HuH-7.5 (cell line): ENCODE data around the gene ENOSF1.
"Not testable (repeated sequence)": the region's sequence is repeated elsewhere in the genome, so short reads cannot be mapped to it uniquely, and the experiment has no call there.

ENCODE experiments used
- DNase-seq: peaks from one replicate; pipeline ENCODE4 v3.0.0; 2011; ENCODE audit warnings: low spot score

The ENOSF1 gene

DNA sequence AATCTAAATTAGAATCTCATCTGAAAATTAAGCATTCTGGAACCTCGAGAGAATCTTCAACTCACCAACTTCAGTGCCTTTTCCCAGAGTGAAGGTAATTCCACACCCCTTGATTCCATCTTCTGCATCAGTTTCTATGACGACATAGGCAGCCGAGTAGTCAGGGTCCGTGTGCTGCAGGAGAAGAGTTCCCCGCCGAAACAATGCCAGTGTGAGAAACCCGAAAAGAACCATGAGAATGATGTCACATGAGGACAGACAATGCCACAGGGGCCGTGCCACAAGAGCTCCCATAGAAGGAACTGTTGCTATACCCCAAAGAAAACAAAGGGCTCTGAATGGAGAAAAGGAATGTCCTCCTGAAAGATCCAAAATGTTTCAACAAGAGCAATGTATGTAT is 6.0 kb downstream of the ENOSF1 start:
- DNase-seq, result no peak

DNA sequence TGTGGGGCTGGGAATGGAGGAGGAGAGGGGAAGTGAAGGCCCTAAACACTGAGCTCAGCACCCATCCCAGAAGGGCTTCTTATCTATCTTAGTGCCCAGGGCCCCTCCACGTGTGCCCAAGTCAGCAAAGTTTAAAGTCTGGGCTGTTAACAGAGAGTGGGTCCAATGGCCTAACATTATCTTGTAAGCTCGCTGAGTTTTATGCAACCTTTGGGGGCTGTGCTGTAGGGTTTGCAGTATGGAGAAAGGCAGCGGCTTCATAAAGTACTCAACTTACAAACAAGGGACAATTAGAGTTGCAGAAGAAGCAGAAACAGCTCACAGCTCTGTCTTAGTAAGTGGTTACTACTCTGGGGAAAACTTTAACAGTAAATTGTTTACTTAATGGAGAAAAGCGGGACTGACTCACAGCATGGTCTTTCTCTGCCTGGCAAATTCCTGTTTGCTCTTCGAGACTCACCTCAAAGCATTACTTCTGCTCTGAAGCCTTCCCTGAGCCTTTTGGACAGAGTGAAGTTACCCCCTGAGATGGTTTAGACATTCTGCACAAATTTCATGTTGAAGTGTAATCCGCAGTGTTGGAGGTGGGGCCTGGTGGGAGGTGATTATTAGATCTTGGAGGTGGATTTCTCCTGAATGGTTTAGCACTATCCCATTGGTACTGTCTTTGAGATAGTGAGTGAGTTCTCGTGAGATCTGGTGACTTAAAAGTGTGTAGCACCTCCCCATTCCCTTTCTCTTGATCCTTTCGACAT is 9.0 kb downstream of the ENOSF1 start:
- DNase-seq, result no peak

DNA sequence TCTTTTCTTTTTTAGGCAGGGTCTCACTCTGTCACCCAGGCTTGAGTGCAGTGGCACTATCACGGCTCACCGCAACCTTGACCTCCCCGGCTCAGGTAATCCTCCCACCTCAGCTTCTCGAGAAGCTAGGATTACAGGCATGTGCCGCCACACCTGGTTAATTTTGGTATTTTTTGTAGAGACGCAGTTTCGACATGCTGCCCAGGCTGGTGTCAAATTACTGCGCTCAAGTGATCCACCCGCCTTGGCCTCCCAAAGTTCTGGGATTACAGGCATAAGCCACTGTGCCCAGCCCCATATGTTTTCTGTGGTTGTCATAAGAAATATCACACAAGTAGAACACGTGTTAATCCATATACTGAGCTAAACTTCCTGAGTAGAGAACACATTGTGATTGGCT is 14.6 kb downstream of the ENOSF1 start:
- no peak for DNase-seq

DNA sequence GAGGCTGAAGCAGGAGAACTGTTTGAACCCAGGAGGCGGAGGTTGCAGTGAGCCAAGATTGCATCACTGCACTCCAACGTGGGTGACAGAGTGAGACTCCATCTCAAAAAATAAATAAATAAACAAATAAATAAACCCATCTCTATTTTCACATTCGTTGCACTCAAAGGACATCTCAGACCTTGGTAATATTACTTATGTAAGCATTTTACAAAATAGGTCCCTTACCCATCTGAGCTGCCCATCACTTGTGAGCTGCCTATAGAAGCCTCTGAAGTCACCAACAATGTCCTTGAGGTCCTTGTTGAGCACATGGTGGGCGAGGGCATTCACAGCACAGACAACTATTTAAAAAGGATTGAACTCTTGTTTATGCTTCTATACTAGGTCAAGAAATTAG is 15.4 kb downstream of the ENOSF1 start:
- DNase-seq, result no peak

DNA sequence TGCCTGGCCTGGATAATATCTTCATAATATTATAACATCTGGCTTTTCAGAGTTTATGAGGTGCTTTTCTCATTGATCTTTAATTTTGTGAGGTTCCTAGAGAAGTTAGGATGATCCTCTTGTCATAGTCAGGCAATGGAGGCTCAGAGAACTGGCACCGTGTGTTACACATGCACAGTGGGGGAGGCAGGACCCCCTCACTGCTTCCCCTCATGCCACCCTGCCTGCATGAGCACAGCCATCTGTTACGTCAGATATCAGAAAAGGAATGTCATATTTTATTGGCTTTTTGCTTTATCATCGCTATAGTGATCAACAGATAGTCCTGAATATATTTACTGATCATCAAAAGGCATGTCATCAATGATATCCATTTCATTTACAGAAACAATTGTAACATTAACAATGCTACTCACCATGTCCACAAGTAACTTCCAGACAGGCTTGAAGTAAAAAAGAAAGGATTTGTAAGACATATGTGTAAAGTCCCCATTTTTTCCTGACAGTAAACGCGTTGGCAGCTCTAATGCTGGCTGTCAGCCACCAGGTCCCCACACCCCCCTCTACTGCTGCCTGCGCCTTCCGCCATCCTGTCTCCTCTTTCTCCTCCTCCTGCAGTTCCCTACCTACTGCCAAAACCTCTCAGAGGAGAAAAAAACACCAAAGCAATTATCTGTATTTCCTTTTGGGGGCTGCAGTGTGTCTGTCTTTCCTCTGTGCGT is 18.8 kb downstream of the ENOSF1 start:
- no peak for DNase-seq

DNA sequence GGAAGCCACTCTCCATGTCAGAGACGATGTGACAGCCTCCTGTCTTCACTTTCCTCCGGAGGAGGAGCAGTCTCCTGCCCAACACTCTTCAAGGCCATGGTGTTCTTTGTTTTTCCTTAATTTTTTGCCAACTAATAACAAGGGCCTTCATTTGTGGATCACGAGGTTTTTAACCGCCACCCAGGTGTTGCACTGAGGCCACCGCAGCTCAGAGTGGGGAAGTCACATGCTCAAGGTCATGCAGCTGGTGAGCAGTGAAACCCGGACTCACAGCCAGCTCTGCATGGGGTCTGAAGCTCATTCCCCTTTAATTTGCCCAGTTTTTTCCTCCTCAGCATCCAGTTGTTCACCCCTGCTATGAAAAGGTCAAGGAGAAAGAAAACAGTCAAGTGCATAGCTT is 19.6 kb downstream of the ENOSF1 start:
- no peak for DNase-seq

DNA sequence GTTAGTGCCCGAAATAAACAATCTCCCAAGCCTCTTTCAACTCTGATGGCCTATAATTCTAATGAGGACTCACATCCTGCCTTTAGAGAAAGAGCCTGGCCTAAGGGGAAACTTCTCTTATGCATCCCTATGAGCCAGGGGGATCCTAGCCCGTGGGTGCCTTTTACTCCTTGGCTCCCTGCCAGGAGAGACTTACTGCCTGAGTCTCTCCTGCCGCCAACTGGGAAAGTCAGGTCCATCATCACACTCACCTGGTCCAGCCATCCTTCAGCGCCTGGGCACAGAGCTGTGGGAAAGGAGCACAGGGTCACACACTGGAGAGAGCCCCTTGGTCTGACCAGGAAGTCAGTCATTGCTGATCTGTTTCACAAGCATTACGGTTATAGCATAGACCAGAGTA is 24.1 kb downstream of the ENOSF1 start:
- DNase-seq, result no peak

DNA sequence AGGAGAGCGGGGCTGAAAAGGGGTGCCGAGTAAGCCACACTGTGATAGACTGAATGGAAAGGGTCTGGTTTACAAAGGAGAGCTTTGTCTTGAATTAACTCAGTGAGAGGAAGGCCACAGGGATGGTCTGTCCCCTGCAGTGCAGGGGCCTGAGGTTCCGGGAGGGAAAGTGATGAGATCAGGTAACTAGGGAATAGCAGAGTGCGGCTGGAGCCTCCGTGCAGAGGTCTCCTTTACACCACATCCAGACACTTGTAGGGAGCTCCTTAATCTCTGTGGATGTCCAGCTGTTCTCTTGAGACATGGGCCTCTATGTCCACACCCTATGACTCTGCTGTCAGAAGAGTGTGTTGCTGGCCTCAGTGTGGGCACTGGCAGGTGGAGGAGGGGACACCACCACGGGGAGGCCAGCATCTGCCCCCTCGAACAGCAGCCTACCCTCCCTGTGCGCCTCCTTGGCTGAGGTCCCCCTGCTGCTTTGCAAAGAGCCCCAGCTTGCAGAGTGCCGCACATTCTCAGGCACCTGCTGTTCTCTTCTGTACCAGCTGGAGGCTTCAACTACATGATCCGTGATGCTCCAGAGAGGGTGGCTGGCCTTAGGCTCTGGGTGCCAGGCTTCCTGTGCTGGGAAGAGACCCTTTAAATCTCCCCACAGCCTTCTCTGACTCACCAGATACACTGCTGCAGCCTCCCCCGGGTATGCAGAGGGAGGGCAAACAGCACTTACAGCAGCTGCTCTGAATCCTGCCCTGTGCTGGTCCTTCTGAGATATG is 25.9 kb downstream of the ENOSF1 start:
- no peak for DNase-seq

DNA sequence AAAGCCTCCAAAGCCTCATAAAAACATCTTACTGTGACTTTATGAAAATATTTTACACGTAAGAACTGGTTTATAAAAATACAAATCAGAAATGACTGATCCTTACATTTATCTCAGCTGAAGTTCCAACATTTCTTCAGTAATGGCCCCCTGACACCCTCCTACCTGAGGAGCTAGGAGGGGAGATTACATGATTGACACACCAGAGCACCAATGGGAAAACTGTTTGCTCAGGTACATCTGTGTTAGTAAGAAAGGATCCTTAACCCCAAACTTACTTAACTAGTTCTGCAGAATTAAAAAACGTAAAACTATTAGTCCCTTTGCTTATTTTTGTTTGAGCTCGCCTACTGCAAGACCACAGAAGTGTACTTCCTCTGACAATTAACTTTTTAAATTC is 27.0 kb downstream of the ENOSF1 start:
- no peak for DNase-seq

DNA sequence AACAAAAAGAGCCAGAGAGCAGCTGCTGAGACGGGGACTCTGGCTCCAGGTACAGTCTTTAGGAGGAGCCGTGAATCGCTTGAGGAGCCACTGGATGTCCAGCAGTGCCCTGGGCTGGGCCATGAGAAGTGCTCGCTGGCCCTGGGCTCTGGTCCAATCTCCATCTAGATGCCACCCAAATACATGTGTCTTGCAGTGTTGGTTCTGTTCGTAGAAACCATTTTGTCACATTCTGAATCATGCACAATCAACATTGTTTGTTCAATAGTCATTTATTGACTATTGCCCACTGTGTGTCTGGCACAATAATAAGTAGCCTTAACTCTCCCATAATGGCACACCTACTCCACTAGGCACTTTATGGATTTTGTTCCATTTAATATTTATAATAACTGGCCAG is 28.9 kb downstream of the ENOSF1 start:
- DNase-seq, result no peak

DNA sequence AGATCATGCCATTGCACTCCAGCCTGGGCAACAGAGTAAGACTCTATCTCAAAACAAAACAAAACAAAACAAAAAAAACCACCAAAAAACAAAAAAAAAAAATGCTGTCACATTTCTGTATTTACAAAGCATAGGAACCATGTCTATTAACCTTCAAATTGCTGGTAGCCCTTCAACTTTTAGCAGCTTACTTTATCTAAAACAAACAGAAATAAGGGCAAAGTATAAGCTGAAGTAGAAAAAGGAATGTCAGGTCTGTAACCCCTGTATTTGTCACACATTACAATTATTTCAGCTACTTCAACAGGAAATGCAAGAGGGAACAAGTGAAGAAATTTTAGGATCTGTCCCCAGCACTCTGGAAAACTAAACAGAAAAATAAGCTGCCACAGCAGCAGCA is 29.6 kb downstream of the ENOSF1 start:
- peak; percentile 55 for DNase-seq

DNA sequence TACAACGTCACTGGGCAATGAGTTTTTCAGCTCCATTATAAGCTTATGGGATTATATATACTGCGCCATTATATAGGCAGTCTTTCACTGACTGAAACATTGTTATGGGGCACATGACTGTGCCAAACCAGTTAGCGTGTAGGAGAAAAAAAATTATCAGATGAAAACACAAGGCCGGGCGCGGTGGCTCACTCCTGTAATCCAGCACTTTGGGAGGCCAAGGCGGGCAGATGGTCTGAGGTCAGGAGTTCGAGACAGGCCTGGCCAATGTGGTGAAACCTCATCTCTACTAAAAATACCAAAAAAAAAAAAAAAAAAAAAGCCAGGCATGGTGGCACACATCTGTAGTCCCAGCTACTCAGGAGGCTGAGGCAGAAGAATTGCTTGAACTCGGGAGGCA is 30.0 kb downstream of the ENOSF1 start:
- DNase-seq, result not testable (repeated sequence)

DNA sequence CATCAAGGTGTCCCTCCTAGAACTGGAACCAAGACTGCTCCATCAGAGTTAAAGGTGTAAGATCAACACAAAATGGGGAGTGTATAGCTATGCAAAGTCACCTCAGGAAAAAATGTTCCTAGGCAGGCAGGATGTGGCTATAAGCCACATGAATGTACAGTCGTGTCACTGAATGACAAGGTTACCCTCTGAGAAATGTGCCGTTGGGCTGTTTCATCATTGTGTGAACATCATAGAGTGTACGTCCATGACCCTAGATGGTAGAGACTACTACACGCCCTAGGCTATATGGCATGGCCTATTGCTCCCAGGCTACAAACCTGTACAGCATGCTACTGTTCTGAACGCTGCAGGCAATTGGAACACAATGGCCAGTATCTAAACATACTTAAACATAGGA is 30.4 kb downstream of the ENOSF1 start:
- DNase-seq, result no peak

DNA sequence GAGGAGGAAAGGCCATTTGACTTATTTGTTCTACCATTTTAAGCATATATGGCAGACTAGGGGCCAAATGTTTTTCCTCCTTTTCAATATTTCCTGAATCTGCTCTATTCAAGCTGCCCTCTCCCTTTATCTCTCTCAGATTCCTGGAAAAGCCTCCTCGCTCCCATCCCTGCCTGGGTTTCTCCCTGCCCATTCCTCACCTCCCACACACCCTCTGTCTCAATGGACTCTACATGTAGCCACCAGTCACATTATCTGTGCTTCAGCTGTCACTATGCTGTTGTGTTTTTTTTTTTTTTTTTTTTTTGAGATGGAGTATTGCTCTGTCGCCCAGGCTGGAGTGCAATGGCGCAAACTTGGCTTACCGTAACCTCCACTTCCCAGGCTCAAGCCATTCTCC is 32.0 kb downstream of the ENOSF1 start:
- no peak for DNase-seq

DNA sequence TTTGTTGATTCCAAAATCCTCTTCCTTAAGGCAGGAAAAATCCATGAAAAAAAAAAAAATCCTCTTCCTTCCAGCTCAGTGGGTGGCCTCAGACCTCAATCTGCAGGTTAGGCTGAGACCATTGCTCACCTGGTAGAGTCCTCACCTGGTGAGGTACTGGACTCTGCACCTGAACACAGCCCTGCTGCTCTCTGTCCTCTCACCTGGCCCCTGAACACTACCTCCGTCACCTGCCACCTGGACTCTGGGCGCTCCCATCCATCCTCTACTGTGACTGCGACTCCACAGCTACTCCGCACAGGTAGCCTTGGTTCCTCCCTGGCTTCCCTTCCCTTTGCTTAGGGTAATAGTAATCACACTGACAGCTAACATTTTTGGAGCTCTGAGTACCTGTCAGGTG is 32.9 kb downstream of the ENOSF1 start:
- DNase-seq, result no peak

DNA sequence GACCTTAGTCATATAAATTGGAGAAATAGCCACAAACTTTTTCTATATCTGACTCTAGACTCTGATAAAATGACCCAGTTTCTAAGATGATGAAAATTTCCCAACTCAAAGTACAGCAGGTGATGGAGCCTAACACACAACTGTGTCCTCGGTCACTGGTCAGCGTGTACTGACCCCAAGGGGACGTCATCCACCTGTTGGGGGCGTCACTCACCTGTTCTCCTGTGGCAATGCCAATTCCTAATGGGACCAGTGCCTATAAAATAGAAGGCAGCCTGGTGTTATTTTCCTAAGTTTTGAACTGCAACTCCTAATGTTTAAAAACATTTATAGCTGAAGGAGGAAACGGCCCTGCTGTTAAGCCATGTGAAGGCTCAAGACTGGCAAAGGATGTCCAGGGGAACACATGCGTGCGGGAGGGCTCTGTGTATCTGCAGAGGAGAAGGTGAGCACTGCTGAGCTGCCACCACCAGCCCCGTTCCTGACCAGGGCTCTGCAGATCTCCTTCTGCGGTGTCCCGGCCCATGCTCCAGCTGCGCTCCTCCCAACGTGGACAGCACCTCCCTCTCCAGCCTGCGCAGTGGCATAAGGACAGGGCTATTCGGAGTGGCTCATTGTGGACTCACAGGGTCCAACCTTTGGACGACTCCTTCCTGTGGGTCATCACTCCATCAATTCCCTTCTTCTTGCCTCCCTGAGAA is 33.8 kb downstream of the ENOSF1 start:
- DNase-seq, result no peak

DNA sequence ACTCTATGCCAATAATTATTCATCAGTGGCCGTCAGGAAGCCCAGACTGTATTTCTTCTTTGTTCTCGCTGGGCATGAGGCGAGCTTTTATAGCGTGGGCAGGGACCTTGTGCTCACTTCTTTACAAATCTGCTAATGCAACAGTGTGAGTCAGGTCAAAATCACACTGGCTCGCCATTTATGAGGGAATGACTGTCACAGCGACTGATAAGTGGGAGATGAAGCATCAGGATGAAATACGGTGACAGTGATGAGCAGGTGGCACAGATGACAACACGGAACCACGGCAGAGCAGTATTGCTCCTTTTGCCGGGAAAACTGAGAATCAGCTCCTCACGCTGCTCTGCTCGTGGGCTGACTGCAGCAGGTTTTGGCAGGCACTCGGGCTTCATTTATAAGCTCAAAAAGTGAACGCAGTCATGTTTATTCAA is 34.5 kb downstream of the ENOSF1 start:
- DNase-seq, result no peak

DNA sequence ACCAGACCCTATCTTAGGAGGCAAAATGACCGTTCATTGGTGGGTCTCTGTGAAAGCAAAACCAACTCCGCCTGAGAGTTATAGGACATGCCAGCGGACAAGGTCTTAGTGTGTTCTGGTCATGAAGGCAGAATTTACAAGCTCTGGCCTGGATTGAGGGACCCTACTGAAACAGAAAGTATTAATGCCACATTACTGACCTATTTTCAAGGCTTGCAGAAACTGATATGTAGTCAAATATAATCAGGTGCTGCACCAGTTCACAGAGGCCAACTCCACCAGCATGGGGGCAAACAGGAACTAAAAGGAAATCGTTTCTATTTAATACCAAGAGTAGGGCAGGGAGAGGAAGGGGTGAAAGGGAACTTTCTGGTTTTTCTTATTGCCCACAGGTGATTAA is 35.3 kb downstream of the ENOSF1 start:
- DNase-seq, result no peak

DNA sequence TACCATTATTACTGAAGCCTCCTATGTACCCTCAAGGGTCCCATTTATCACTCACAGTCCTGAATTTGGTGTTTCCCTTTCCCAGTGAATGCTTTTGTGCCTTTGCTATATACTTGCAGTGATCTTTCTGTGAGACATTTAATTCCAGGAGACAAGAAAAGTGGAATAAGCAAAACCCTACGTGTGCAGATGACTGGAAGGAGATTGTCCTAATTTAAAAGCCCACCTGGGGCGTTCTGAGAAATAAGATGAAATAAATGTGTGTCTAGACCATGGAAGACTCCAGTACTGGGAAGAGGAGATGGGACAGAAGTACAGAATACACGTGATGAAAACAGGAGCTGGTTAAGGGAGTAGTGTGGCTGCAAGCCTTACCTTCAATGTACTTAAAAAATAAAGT is 35.7 kb downstream of the ENOSF1 start:
- no peak for DNase-seq

DNA sequence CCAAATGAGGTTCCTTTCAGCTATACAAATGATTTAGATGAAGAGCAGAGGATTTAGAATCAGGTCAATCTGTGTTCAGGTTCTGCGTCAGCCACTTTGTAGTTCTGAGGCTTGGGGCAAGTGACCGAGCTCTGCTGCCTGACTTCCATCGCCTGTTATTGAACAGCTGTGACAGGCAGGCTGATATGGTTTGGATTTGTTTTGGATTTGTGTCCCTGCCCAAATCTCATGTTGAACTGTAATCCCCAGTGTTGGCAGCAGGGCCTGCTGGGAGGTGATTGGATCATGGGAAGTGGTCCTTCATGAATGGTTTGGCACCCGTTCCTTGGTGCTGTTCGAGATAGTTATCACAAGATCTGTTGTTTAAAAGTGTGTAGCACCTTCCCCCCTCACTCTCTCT is 36.4 kb downstream of the ENOSF1 start:
- DNase-seq, result no peak

DNA sequence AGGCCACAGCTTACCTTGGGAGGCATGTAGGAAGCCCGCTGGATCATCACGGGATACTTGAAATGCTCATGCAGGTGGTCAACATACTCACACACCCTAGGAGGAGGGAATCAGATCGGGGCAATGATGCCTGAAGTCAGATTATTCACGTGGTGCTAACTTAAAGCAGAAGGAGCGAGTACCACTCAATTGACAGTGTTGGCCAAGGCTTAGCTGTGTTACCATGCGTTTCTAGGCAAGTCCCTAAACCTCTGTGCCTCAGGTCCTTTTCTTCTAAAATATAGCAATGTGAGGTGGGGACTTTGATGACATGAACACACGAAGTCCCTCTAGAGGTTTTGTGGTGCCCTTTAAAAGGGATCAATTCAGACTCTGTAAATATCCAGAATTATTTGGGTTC is 37.1 kb downstream of the ENOSF1 start:
- DNase-seq, result no peak

DNA sequence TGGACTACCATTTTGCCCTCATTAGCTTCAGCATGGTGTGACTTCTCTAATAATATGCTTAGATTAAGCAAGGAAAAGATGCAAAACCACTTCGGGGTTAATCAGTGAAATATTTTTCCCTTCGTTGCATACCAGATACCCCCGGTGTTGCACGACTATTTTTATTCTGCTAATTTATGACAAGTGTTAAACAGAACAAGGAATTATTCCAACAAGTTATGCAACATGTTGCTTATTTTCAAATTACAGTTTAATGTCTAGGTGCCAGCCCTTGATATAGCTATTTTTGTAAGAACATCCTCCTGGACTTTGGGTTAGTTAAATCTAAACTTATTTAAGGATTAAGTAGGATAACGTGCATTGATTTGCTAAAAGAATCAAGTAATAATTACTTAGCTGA is 38.7 kb downstream of the ENOSF1 start:
- DNase-seq, result no peak

DNA sequence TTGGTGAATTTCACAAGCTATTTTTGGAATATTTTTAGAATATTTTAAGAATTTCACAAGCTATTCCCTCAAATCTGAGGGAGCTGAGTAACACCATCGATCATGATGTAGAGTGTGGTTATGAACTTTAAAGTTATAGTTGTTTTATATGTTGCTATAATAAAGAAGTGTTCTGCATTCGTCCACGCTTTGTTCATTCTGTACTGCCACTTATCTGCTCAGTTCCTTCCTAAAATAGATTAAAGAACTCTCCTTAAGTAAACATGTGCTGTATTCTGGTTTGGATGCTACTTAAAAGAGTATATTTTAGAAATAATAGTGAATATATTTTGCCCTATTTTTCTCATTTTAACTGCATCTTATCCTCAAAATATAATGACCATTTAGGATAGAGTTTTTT is 39.1 kb downstream of the ENOSF1 start:
- DNase-seq, result no peak
